Measurements from ENCODE around the gene MYL3. TPM values are rescaled to one million over a fixed set of nuclear protein-coding genes. Genes with fewer than 3 reads are reported as not detected.

The MYL3 gene
- total and polyA plus RNA-seq, 4 donors: 1.9 to 4.1 (median 2.6) TPM

- Histone ChIP-seq H3K9ac (ENCODE audit: insufficient read depth in 1 of 2, low read length in 2 of 2) (no peak overlapping the region), H3K4me3 (no peak overlapping the region), H3K4me1 (ENCODE audit: control insufficient read depth in 5 of 5, insufficient read depth in 5 of 5, low read length in 5 of 5) (peaks cover 0 to 80% (median 20%) of the 10 kb centered on the region in 5 donors), H3K27ac (ENCODE audit: low read depth in 1 of 2, low read length in 1 of 2) (no peak overlapping the region), H3K9me3 (ENCODE audit: control insufficient read depth in 4 of 4, insufficient read depth in 3 of 4, low read length in 3 of 4) (no peaks in the 10 kb centered on the region), H3K27me3 (ENCODE audit: control insufficient read depth in 3 of 3, insufficient read depth in 3 of 3, low read length in 2 of 3) (peaks cover 0 to 17% (median 0%) of the 10 kb centered on the region in 3 donors), H3K36me3 (ENCODE audit: control insufficient read depth in 4 of 4, insufficient read depth in 4 of 4, low read length in 4 of 4) (peaks cover 0 to 7% (median 0%) of the 10 kb centered on the region in 4 donors)
- TF ChIP-seq CTCF (IDR thresholded peaks at IDR 0.05; ENCODE audit: control extremely low read depth, extremely low read depth): no peak
- DNase-seq (peak in 1 of 3 donors; percentile 1), ATAC-seq (ENCODE audit: insufficient read depth, low FRiP score) (no peak)
- WGBS, 2 donors: 60 to 84% methylated on average over 7 of the region's 7 CpGs
These were observed 24.8 kb upstream of the MYL3 start for GRCh38 chr3:46887980-46888494.

DNA sequence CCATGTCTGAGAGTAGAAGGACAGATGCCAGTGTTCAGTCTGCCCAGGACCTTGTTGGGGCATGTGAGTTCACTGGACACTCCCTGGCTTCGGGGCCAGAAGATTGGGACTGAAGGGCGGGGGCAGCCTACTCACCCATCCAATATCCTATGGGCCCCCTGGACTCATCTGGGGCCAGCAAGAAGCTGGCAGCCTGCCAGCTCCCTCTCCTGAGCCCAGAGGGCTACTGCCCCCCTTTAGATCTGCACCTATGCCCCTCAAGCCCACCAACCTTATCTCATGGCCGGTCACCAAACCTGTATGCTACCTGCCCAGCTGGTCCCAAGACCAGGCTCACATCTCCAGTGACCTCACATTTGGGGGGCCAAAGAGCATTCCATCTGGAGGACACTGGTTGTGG lies 22.4 kb upstream of the MYL3 start:
- Histone ChIP-seq H3K4me1 (ENCODE audit: control insufficient read depth in 5 of 5, insufficient read depth in 5 of 5, low read length in 5 of 5) (peaks cover 0 to 58% (median 20%) of the 10 kb centered on the region in 5 donors), H3K4me3 (no peak overlapping the region), H3K9me3 (ENCODE audit: control insufficient read depth in 4 of 4, insufficient read depth in 3 of 4, low read length in 3 of 4) (no peaks in the 10 kb centered on the region), H3K27ac (ENCODE audit: low read depth in 1 of 2, low read length in 1 of 2) (no peak overlapping the region), H3K36me3 (ENCODE audit: control insufficient read depth in 4 of 4, insufficient read depth in 4 of 4, low read length in 4 of 4) (peaks cover 0 to 10% (median 0%) of the 10 kb centered on the region in 4 donors), H3K27me3 (ENCODE audit: control insufficient read depth in 3 of 3, insufficient read depth in 3 of 3, low read length in 2 of 3) (peaks cover 0 to 22% (median 0%) of the 10 kb centered on the region in 3 donors), H3K9ac (ENCODE audit: insufficient read depth in 1 of 2, low read length in 2 of 2) (no peak overlapping the region)
- WGBS, 2 donors: 92 to 94% methylated on average over 3 of the region's 3 CpGs
- DNase-seq: no peak
- no peak for TF ChIP-seq CTCF (IDR thresholded peaks at IDR 0.05; ENCODE audit: control extremely low read depth, extremely low read depth)
- ATAC-seq (ENCODE audit: insufficient read depth, low FRiP score): no peak

DNA sequence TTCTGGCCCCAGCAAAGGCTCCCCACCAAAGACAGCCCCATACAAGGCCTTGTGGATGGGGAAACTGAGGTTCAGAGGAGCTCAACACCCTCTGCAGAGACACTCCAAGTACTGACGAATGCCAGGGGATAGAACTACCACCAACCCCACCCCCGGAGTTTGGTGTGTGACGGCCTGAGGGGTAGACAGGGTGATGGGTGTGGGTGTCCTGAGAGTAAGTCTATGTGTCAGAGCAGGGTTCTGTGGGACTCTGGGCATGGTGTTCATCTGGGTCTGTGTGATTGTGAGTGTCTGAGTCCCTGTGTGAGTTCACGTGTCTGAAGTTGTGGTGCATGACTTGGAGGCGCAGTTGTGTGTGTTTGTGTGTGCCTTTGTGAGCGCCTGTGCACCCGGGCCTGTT lies 21.7 kb upstream of the MYL3 start:
- no peak overlapping the region for H3K27ac ChIP-seq (ENCODE audit: low read depth in 1 of 2, low read length in 1 of 2)
- peaks cover 0 to 10% (median 0%) of the 10 kb centered on the region in 4 donors for H3K36me3 ChIP-seq (ENCODE audit: control insufficient read depth in 4 of 4, insufficient read depth in 4 of 4, low read length in 4 of 4)
- DNase-seq: no peak
- peak overlapping the region in 1 of 2 donors; percentile 2 for H3K9ac ChIP-seq (ENCODE audit: insufficient read depth in 1 of 2, low read length in 2 of 2)
- no peak for TF ChIP-seq CTCF (IDR thresholded peaks at IDR 0.05; ENCODE audit: control extremely low read depth, extremely low read depth)
- no peaks in the 10 kb centered on the region for H3K9me3 ChIP-seq (ENCODE audit: control insufficient read depth in 4 of 4, insufficient read depth in 3 of 4, low read length in 3 of 4)
- WGBS, 2 donors: 89 to 95% methylated on average over 7 of the region's 7 CpGs
- peaks cover 0 to 22% (median 0%) of the 10 kb centered on the region in 3 donors for H3K27me3 ChIP-seq (ENCODE audit: control insufficient read depth in 3 of 3, insufficient read depth in 3 of 3, low read length in 2 of 3)
- no peak for ATAC-seq (ENCODE audit: insufficient read depth, low FRiP score)
- H3K4me3 ChIP-seq: no peak overlapping the region
- peaks cover 0 to 58% (median 21%) of the 10 kb centered on the region in 5 donors for H3K4me1 ChIP-seq (ENCODE audit: control insufficient read depth in 5 of 5, insufficient read depth in 5 of 5, low read length in 5 of 5)

GRCh38 chr3:46884427-46884826 lies 21.2 kb upstream of the MYL3 start:
- Histone ChIP-seq H3K27ac (ENCODE audit: low read depth in 1 of 2, low read length in 1 of 2) (no peak overlapping the region), H3K4me1 (ENCODE audit: control insufficient read depth in 5 of 5, insufficient read depth in 5 of 5, low read length in 5 of 5) (peaks cover 0 to 54% (median 18%) of the 10 kb centered on the region in 5 donors), H3K27me3 (ENCODE audit: control insufficient read depth in 3 of 3, insufficient read depth in 3 of 3, low read length in 2 of 3) (peaks cover 0 to 22% (median 0%) of the 10 kb centered on the region in 3 donors), H3K9me3 (ENCODE audit: control insufficient read depth in 4 of 4, insufficient read depth in 3 of 4, low read length in 3 of 4) (no peaks in the 10 kb centered on the region), H3K4me3 (no peak overlapping the region), H3K9ac (ENCODE audit: insufficient read depth in 1 of 2, low read length in 2 of 2) (peak overlapping the region in 1 of 2 donors; percentile 2), H3K36me3 (ENCODE audit: control insufficient read depth in 4 of 4, insufficient read depth in 4 of 4, low read length in 4 of 4) (peaks cover 0 to 10% (median 0%) of the 10 kb centered on the region in 4 donors)
- DNase-seq: no peak
- ATAC-seq (ENCODE audit: insufficient read depth, low FRiP score): no peak
- TF ChIP-seq CTCF (IDR thresholded peaks at IDR 0.05; ENCODE audit: control extremely low read depth, extremely low read depth): no peak
- 67 to 71% methylated on average over 5 of the region's 5 CpGs for WGBS, 2 donors
